Adrenal gland (tissue), 5 donors: Measurements from ENCODE around the gene OLFM2.

Experiments
- POLR2A ChIP-seq, 2 donors: fragments of 450-650 bp; IDR thresholded peaks; one replicate each; pipeline ENCODE4 v1.6.1; 2017; ENCODE audit warnings: antibody characterized with exemption in 2 of 2, mild to moderate bottlenecking in 2 of 2, moderate library complexity in 1 of 2
- TF ChIP-seq, protein P1 (sequence below), 6 experiments: fragments of 450-650 bp in 4 of 6; fragments of 200-600 bp in 2 of 6; sonication (generic) in 1 of 6; IDR thresholded peaks; 1 replicate in 5 of 6; 2 replicates in 1 of 6; pipeline versions ENCODE4 v1.5.1 to v1.8.0; 2016 to 2021; ENCODE audit warnings: antibody characterized with exemption in 6 of 6, mild to moderate bottlenecking in 2 of 6, moderate library complexity in 1 of 6
- donor health status: DM: no; HTN: no; CAD: no.

DNA sequence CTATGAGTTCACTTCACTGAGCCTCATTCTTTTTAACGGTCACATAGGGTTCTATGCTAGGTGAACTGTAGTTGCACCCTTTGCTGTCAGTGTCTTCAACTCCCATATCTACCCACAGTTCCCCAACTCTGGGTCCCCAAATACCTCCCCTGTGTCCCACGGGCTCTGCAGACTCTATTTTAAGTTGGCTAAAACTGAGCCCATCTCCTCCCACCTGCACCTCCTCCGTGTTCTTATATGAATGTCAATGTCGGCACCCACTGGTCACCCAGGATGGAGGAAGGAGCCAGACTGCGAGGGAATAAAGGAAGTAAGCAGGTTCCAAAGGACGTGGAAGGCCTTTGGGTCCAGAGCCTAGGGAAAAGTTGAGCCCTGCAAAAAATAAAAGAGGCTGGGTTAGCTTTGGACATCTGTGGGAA is 102.0 kb downstream of the OLFM2 start:
- TF ChIP-seq, protein P1, sequence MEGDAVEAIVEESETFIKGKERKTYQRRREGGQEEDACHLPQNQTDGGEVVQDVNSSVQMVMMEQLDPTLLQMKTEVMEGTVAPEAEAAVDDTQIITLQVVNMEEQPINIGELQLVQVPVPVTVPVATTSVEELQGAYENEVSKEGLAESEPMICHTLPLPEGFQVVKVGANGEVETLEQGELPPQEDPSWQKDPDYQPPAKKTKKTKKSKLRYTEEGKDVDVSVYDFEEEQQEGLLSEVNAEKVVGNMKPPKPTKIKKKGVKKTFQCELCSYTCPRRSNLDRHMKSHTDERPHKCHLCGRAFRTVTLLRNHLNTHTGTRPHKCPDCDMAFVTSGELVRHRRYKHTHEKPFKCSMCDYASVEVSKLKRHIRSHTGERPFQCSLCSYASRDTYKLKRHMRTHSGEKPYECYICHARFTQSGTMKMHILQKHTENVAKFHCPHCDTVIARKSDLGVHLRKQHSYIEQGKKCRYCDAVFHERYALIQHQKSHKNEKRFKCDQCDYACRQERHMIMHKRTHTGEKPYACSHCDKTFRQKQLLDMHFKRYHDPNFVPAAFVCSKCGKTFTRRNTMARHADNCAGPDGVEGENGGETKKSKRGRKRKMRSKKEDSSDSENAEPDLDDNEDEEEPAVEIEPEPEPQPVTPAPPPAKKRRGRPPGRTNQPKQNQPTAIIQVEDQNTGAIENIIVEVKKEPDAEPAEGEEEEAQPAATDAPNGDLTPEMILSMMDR (IDR thresholded peaks at IDR 0.05), result no peak
- TF ChIP-seq POLR2A (IDR thresholded peaks at IDR 0.05), result no peak
